Sciatic nerve (tissue), 2 donors: ENCODE measurements around the gene MMP2. TPM values are rescaled to one million over a fixed set of nuclear protein-coding genes. Genes with fewer than 3 reads are reported as not detected.

Source experiments
- ATAC-seq: fragments of 200-7000 bp; cut with Tn5 transposase; one replicate; pipeline ENCODE4 v1.9.1; 2020; ENCODE audit warnings: mild to moderate bottlenecking, moderate library complexity
- DNase-seq: peaks from one replicate; pipeline ENCODE4 v3.0.0-alpha.2; 2020; ENCODE audit warnings: low spot score
- intact Hi-C: fragments of 100-400 bp; cut with DNase I; formaldehyde crosslinking; loops from one replicate; pipeline ENCODE4 v1.14.2; 2022
- total RNA-seq: library from RNA; stranded (reverse); fragmentation: NEBNext Ultra II Directional; extraction: Animal tissue kit (Norgen Biotek cat#: 25700); gene quantifications from one replicate; pipeline ENCODE4 v1.2.1, GENCODE V29; 2021
- donor health status: DM: no; HTN: no; CAD: no.
- donor health status: DM: no; HTN: no; CAD: no.

MMP2 gene
- total RNA-seq, 1 donor from 2014 or later: 193 TPM

DNA sequence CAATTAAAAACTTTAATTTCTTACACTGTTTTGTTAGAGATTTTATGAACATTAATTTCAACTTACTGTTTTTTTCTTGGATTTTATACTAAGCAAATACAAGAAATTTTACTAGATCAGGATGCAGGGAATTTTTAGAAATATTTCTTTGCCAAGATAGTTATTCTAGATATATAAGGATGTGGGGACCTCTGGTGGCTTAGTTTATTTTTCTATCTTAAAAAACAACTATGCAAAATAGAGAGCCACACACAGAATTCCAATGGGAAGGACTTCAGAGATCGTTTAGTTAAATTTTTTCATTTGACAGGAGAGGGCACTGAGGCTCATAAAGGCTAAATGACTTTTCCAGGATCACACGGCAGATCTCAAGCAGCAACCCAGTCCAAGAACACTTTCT, 64.5 kb downstream of the MMP2 start:
- DNase-seq (no peak), ATAC-seq (peak; percentile 59)
- intact Hi-C loops: no loop called here

GRCh38 chr16:55552621-55553020, 73.6 kb downstream of the MMP2 start:
- intact Hi-C loops: no loop called here
- DNase-seq: no peak
- ATAC-seq: no peak

DNA sequence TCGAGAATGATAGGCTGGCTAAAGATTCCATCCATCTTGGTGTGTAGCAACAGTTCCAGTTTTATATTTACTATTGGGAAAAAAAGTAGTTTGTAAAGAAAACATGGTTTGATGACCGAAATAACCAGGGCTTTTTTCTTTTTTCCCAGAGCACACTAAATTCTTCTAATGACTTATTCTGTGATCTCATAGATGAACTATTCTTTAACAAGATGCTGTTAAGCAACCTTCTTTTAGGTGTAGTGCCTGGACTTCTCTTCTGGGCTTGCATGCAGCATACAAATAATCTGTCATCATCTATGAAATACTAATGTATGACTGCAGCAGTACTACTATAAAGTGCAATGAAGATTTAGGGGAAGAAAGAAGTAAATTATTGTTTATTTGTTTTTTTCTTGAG, 76.4 kb downstream of the MMP2 start:
- intact Hi-C loops: no loop called here
- DNase-seq: no peak
- ATAC-seq: no peak

Other genes with a start within 250 kb of the MMP2 start
- gene IRX6, start 155.0 kb upstream of the MMP2 start, total RNA-seq: 0.36 TPM
- gene LPCAT2, start 29.9 kb downstream of the MMP2 start, total RNA-seq: 54.0 TPM
- gene CAPNS2, start 87.5 kb downstream of the MMP2 start, total RNA-seq: 2.5 TPM
- 1.1 TPM for gene SLC6A2, start 176.8 kb downstream of the MMP2 start, total RNA-seq